Immature natural killer cell (primary cell): ENCODE data around the gene ANK2. TPM values are rescaled to one million over a fixed set of nuclear protein-coding genes. Genes with fewer than 3 reads are reported as not detected.

ENCODE experiments used
- DNase-seq, 3 donors: peaks; one replicate each; pipeline ENCODE4 v3.0.0; 2022; ENCODE audit warnings: mixed read lengths in 1 of 3
- H3K27ac Mint-ChIP-seq, 6 donors: one replicate each; pipeline ENCODE4 v1.8.0; 2020; ENCODE audit warnings: mixed read lengths in 6 of 6, mild to moderate bottlenecking in 5 of 6, inconsistent platforms in 4 of 6, moderate library complexity in 3 of 6
- H3K27me3 Mint-ChIP-seq, 3 donors: one replicate each; pipeline ENCODE4 v1.8.0; 2020 to 2021; ENCODE audit warnings: low read depth in 3 of 3, mild to moderate bottlenecking in 3 of 3, mixed read lengths in 3 of 3, moderate library complexity in 3 of 3, inconsistent platforms in 1 of 3
- H3K36me3 Mint-ChIP-seq, 3 donors: one replicate each; pipeline ENCODE4 v1.8.0; 2020; ENCODE audit warnings: mixed read lengths in 3 of 3, inconsistent platforms in 2 of 3, mild to moderate bottlenecking in 2 of 3
- H3K4me1 Mint-ChIP-seq, 2 donors: one replicate each; pipeline ENCODE4 v1.8.0; 2020; ENCODE audit warnings: inconsistent platforms in 2 of 2, mild to moderate bottlenecking in 2 of 2, mixed read lengths in 2 of 2, moderate library complexity in 1 of 2
- H3K4me3 Mint-ChIP-seq, 5 donors: one replicate each; pipeline ENCODE4 v1.8.0; 2020; ENCODE audit warnings: mild to moderate bottlenecking in 5 of 5, mixed read lengths in 5 of 5, inconsistent platforms in 3 of 5, moderate library complexity in 3 of 5
- H3K9me3 Mint-ChIP-seq, 6 donors: one replicate each; pipeline ENCODE4 v1.8.0; 2020; ENCODE audit warnings: mild to moderate bottlenecking in 6 of 6, mixed read lengths in 6 of 6, inconsistent platforms in 4 of 6, moderate library complexity in 3 of 6
- polyA plus RNA-seq, 3 donors: library from polyadenylated mRNA; unstranded; fragments of 300-500 nt; fragmentation: Illumina TruSeq; gene quantifications; one replicate each; pipeline ENCODE4 v1.2.3, GENCODE V29; 2021

ANK2 gene
- not detected for polyA plus RNA-seq

DNA sequence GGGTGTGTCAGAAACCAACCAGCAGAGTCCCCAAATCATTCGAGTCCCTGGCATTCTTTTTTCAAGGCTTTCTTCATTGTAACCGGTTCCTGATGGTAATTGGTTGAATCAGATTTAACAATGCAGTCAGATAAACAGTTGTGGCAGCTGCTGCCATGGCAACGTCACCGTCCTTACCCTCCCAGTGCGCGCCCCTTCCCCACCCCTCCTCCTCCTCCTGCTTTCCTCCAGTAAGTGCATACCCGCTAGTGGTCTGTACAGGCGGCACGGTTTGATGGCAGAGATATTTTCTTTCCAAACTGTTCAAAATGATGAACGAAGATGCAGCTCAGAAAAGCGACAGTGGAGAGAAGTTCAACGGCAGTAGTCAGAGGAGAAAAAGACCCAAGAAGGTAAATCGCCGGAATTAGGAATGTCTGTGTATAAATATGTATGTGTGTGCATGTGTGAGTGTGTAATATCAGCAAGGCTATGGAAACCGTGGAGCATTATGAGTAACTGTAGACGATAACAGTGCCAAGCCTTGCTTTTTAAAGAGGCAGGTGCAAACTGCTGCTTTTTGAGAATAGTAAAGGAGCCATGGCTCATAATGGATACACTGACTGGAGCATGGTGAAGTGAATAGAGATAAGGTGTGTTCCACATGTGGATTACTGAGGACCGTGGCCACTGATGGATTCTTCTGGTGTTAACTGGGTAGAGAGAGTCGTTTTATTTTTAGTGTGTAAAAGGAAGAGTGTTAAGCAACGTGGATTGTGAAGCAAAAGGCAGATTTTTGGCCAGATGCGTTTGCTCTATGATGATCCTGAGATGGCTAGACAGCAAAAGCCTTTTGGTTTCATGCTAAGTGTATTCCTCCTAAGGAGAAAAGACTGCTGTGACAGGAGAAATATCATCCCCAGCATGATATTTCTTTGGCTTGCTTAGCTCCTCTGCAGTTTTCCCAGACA, at the start of gene ANK2:
ANK2 (plus strand) TSS at position 233 of the 950 bp plus-strand sequence; CDS start at position 309, 76 bp downstream.
- Mint-ChIP-seq H3K4me3 (no peak within 1 kb of the TSS), H3K27ac (no peak within 1 kb of the TSS), H3K4me1 (no peaks in the 10 kb centered on the region), H3K27me3 (peaks cover 0 to 6% (median 0%) of the 10 kb centered on the region in 3 donors), H3K9me3 (peaks cover 0 to 7% (median 2%) of the 10 kb centered on the region in 6 donors), H3K36me3 (no peaks in the 10 kb centered on the region)
- no peak for DNase-seq

DNA sequence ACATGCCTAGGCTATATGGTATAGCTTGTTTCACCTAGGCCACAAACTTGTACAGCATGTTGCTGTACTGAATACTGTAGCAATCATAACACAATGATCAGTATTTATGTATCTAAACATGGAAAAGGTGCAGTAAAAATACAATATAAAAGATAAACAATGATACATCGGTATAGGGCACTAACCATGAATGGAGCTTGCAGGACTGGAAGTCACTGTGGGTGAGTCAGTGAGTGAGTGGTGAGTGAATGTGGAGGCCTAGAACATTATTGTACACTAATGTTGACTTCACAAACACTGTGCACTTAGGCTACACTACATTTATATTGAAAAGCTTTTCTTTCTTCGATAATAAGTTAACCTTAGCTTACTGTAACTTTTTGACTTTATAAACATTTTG, 45.6 kb upstream of the ANK2 start:
- DNase-seq, result no peak
- Mint-ChIP-seq H3K4me1 (no peaks in the 10 kb centered on the region), H3K36me3 (no peaks in the 10 kb centered on the region), H3K4me3 (no peak overlapping the region), H3K9me3 (peaks cover 0 to 6% (median 5%) of the 10 kb centered on the region in 6 donors), H3K27ac (no peak overlapping the region), H3K27me3 (peaks cover 0 to 4% (median 3%) of the 10 kb centered on the region in 3 donors)

DNA sequence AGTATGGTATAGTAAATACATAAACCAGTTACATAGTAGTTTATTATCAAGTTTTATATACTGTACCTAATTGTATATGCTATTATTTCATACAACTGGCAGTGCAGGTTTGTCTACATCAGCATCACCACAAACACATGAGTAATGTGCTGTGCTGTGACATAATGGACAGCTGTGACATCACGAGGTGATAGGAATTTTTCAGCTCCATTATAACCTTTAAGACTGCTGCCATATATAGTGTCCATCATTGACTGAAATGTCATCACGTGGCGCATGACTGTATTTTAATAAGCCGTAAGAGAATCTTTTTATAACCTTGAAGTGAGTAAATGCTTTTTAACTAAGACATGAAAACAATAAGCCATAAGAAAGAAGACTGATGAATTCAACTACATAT, 44.8 kb upstream of the ANK2 start:
- H3K9me3 Mint-ChIP-seq, result peaks cover 0 to 6% (median 5%) of the 10 kb centered on the region in 6 donors
- H3K4me1 Mint-ChIP-seq, result no peaks in the 10 kb centered on the region
- H3K36me3 Mint-ChIP-seq, result no peaks in the 10 kb centered on the region
- no peak overlapping the region for H3K27ac Mint-ChIP-seq
- peaks cover 0 to 4% (median 3%) of the 10 kb centered on the region in 3 donors for H3K27me3 Mint-ChIP-seq
- H3K4me3 Mint-ChIP-seq, result no peak overlapping the region
- no peak for DNase-seq

DNA sequence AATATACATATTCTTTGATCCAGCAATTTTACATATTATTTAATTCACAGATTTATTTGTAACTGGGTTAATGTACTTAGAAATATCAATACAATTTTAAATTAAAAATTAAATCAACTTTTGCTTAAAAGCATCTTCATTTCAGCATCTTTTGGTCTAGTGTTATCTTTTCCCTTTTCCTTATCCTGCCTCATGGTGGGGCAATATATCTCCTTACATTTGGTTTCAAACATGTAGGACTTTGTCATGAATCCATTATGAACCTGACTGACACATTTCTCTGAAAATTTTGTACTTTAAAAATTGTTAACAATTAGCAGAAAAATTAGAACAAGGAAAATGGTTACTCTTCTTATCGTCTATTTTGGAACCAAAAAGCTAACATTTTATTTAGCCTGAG, 42.8 kb upstream of the ANK2 start:
- no peaks in the 10 kb centered on the region for H3K36me3 Mint-ChIP-seq
- no peaks in the 10 kb centered on the region for H3K4me1 Mint-ChIP-seq
- peaks cover 0 to 5% (median 3%) of the 10 kb centered on the region in 6 donors for H3K9me3 Mint-ChIP-seq

DNA sequence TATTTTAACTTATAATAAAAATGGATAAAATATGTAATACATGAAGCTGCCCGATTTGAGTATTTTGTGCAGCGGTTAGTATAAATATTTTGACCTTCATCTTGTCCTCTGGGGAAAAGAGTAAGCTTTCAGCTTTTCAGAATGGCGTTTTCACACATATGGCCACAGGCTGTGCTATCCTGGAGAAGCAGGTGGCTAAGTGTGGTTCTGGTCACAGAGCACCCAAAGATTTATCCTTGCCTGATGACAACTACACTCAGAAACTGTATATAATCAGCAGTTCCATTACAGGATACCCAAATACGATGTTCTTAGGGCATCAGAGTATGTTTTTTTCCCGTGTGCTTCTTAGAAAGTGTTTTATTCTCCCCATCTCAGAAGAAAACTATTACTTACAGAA, 42.3 kb upstream of the ANK2 start:
- H3K27me3 Mint-ChIP-seq, result peaks cover 0 to 4% (median 0%) of the 10 kb centered on the region in 3 donors
- DNase-seq, result no peak
- H3K36me3 Mint-ChIP-seq, result no peaks in the 10 kb centered on the region
- peaks cover 0 to 5% (median 3%) of the 10 kb centered on the region in 6 donors for H3K9me3 Mint-ChIP-seq
- H3K27ac Mint-ChIP-seq, result no peak overlapping the region
- no peaks in the 10 kb centered on the region for H3K4me1 Mint-ChIP-seq
- no peak overlapping the region for H3K4me3 Mint-ChIP-seq

More for the DNA sequence above, 42.8 kb upstream of the ANK2 start:
- Mint-ChIP-seq H3K27ac (no peak overlapping the region), H3K4me3 (no peak overlapping the region), H3K27me3 (peaks cover 0 to 4% (median 0%) of the 10 kb centered on the region in 3 donors)
- no peak for DNase-seq

DNA sequence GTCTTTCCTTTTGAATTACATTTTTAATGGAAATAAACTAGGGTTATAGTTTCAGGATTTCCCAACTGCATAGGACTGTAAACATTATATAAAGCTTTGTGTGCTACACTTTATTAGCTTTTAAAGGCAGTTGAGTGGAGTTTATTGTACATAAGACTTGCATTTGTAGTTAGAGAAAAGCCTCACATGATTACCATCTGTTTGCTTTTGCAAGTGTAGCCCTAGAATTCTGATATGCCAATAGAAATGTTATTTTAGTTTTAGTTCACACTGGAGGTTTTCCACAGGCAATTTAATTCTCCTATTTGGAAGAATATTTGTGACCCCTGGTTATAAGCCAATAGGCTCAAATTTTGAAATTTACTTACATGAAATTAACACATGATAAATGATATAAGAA, 41.3 kb upstream of the ANK2 start:
- Mint-ChIP-seq H3K36me3 (no peaks in the 10 kb centered on the region), H3K4me1 (no peaks in the 10 kb centered on the region), H3K9me3 (peaks cover 0 to 3% (median 0%) of the 10 kb centered on the region in 6 donors), H3K27ac (no peak overlapping the region), H3K4me3 (no peak overlapping the region), H3K27me3 (peaks cover 0 to 4% (median 0%) of the 10 kb centered on the region in 3 donors)
- no peak for DNase-seq

DNA sequence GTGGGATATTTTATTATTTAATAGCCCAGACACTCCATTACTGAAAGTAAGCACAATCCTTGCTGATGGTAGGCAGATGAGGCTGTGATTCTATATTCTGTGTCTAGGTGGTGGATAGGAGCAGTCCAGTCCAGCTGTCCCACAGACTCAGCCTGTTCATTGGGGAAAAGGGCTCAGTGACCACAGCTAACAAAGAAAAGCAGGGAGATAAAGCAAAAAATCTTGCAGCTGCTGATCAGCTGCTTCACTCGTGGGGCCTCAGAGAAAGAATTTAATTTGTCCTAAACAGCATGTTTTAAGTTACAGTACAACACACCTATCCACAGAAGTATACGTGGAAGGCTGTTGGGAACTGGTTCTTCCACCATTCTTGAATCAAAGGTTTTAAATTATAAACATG, 40.7 kb upstream of the ANK2 start:
- H3K4me1 Mint-ChIP-seq, result no peaks in the 10 kb centered on the region
- H3K9me3 Mint-ChIP-seq, result peaks cover 0 to 3% (median 0%) of the 10 kb centered on the region in 6 donors
- H3K27ac Mint-ChIP-seq, result no peak overlapping the region
- H3K4me3 Mint-ChIP-seq, result no peak overlapping the region
- peaks cover 0 to 2% (median 0%) of the 10 kb centered on the region in 3 donors for H3K27me3 Mint-ChIP-seq
- H3K36me3 Mint-ChIP-seq, result no peaks in the 10 kb centered on the region
- no peak for DNase-seq

DNA sequence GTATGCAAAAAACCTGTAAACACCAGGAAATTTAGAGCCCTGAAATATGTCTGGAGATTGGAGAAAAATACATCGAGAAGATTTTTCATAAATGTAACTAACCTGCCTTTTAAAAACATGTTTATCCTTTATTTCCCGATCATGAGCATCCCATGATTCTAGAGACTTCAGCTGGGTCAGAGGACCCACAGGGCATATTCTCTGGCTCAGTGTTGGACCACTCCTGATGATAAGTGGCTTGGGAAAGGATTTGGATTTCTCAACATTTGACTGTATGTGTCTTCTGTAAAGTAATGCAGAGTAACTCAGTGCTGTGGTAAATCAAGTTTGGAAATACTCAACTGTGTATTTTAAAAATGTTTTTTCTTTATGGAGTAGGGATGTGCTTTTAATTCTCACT, 40.0 kb upstream of the ANK2 start:
- Mint-ChIP-seq H3K27me3 (peaks cover 0 to 2% (median 0%) of the 10 kb centered on the region in 3 donors), H3K36me3 (no peaks in the 10 kb centered on the region), H3K4me1 (no peaks in the 10 kb centered on the region), H3K27ac (no peak overlapping the region), H3K4me3 (no peak overlapping the region), H3K9me3 (peaks cover 0 to 3% (median 0%) of the 10 kb centered on the region in 6 donors)
- DNase-seq, result no peak

DNA sequence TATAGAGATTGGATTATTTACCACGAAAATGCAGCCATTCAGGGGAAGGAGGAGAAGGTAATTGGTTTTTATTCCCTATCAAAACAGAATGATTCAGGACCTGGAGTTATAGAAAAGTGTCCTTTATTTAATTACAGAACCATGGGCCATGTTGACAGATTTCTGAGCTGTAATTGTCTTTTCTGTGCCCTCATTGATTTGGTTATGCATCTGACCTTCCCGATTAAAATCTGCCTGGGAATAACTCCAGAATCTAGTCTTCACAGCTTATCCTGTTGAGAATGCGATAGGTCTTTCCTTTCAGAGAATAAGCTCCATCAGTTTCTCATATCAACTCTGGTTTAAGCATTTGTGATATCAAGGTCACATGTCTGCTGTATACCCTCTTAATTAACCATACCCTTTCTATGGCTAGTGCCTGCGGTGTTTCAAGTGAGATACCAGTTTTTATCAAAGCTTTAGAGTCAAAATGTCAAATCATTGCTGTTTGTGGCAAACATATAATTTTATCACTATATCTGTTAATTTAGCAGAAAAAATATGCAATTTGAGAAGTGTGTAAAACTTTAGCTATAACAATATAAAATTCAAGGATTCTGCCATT, 37.2 kb upstream of the ANK2 start:
- DNase-seq, result no peak

DNA sequence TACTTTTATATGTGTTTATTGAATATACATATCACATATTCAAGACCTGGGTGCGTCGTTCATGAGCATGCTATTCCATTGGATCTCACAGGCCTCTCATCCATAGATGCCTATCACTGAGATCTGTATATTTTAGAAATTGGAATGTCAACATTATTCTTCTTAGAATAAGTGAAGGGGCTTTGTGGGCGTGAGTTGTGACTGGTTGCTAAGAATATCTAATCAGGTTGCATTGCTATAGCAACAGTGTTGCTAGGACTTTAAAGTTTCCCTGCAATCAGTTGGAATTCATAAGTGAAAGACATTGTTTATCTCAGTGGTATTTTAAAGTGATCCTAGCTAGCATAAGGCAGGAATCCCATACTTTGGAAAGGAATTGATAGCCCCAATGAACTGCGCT, 36.7 kb upstream of the ANK2 start:
- no peak for DNase-seq
- H3K36me3 Mint-ChIP-seq, result no peaks in the 10 kb centered on the region
- no peak overlapping the region for H3K4me3 Mint-ChIP-seq
- H3K4me1 Mint-ChIP-seq, result no peaks in the 10 kb centered on the region
- H3K27ac Mint-ChIP-seq, result no peak overlapping the region
- peaks cover 0 to 13% (median 0%) of the 10 kb centered on the region in 6 donors for H3K9me3 Mint-ChIP-seq
- no peaks in the 10 kb centered on the region for H3K27me3 Mint-ChIP-seq

More for the DNA sequence above, 37.2 kb upstream of the ANK2 start:
- Mint-ChIP-seq H3K27me3 (no peaks in the 10 kb centered on the region), H3K4me1 (no peaks in the 10 kb centered on the region), H3K9me3 (peaks cover 0 to 13% (median 0%) of the 10 kb centered on the region in 6 donors), H3K4me3 (no peak overlapping the region), H3K27ac (no peak overlapping the region), H3K36me3 (no peaks in the 10 kb centered on the region)

DNA sequence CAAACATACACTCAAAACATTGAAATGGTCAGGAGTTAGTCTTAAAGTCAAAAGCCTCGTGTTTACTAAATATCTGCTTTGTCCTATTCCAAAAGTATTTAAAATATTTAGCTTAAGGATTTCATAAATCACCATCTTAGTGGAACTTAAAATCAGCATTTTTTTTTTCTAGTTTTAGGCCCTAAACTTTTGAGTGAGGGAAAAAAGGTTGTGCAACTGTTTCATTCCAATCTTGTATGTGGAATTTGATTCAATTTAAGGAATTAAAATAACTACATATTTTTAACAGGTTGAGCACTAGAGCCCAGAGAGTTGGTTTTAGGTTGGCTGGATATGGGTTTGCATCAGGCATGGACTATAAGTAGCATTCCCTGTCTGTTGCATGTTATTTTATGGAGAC, 35.7 kb upstream of the ANK2 start:
- no peak for DNase-seq
- H3K27me3 Mint-ChIP-seq, result no peaks in the 10 kb centered on the region
- H3K4me3 Mint-ChIP-seq, result no peak overlapping the region

DNA sequence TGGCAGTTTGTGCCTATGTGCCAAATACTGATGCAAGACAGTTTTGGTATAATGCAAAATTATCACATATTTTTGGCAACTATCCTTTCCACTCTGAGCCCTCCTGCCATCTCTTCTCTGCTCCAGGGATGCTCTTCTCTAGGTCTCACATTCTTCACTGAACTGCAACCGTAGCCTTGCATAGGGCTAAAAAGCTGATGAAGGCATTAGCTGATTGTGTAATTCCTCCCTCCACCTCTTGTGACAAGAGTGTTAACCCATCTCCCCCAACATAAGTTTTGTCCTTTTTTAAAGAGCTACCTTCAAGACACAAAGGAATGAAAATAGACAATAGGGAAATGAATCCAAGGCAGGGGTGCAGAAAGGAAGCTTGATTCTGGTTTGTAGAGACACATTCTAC, 33.1 kb upstream of the ANK2 start:
- peaks cover 0 to 13% (median 0%) of the 10 kb centered on the region in 6 donors for H3K9me3 Mint-ChIP-seq
- no peaks in the 10 kb centered on the region for H3K27me3 Mint-ChIP-seq
- no peak overlapping the region for H3K4me3 Mint-ChIP-seq
- H3K27ac Mint-ChIP-seq, result no peak overlapping the region
- no peaks in the 10 kb centered on the region for H3K36me3 Mint-ChIP-seq
- no peak for DNase-seq
- no peaks in the 10 kb centered on the region for H3K4me1 Mint-ChIP-seq

More for the DNA sequence above, 35.7 kb upstream of the ANK2 start:
- no peaks in the 10 kb centered on the region for H3K4me1 Mint-ChIP-seq
- H3K27ac Mint-ChIP-seq, result no peak overlapping the region
- peaks cover 0 to 13% (median 0%) of the 10 kb centered on the region in 6 donors for H3K9me3 Mint-ChIP-seq
- H3K36me3 Mint-ChIP-seq, result no peaks in the 10 kb centered on the region

DNA sequence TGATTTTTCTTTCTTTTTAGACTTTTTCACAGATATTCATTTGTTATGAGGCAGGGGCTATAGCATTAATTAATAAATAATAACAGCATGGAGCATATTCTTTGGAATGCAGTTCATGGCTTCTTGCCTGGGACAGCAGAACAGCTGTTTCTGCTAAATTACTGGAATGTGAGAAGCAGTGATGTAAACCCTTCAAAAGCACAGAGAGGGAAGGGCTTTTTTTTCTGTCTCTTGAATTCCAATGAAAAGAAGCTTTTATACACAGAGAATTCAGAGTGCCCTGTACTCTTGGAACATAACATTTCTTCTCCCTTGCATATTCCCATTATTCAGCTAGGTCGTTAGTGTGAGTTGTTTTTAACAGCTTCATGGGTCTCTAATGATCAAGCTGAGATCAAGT, 28.5 kb upstream of the ANK2 start:
- no peak for DNase-seq
- Mint-ChIP-seq H3K4me3 (no peak overlapping the region), H3K36me3 (no peaks in the 10 kb centered on the region), H3K4me1 (no peaks in the 10 kb centered on the region), H3K9me3 (peaks cover 0 to 5% (median 0%) of the 10 kb centered on the region in 6 donors), H3K27ac (no peak overlapping the region), H3K27me3 (peaks cover 0 to 2% (median 0%) of the 10 kb centered on the region in 3 donors)

DNA sequence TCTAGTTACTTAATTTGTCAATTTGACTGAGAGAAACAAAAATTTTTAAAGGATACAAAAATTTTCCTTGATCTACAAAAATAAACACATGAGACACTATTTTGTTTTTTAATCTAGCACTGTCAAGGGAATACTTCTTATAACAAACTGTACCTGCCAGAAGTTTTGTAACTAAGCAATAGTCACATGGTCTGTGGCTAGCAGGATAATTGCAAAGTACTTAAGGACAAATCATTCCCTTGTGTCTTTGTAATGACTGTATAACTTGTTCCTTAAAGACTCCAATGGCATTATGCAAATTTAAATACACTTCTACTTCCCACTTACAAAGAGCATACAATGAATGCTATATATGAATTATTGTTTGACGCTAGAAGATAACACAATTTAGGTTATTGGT, 25.1 kb upstream of the ANK2 start:
- H3K36me3 Mint-ChIP-seq, result no peaks in the 10 kb centered on the region
- peaks cover 0 to 5% (median 0%) of the 10 kb centered on the region in 6 donors for H3K9me3 Mint-ChIP-seq
- no peak overlapping the region for H3K27ac Mint-ChIP-seq
- no peaks in the 10 kb centered on the region for H3K4me1 Mint-ChIP-seq
- peaks cover 0 to 2% (median 0%) of the 10 kb centered on the region in 3 donors for H3K27me3 Mint-ChIP-seq
- no peak for DNase-seq
- no peak overlapping the region for H3K4me3 Mint-ChIP-seq
